HEK293 (cell line): ENCODE results near the gene KYAT1.

Experiments used
- CTCF ChIA-PET: fragments of 350-600 bp; formaldehyde crosslinking; extraction: SDS; loops from one replicate; lab custom pipeline; 2021; ENCODE audit warnings: antibody characterized with exemption; lab: Yijun Ruan, JAX
- POLR2A ChIA-PET: fragments of 300-600 bp; formaldehyde crosslinking; extraction: SDS; loops from one replicate; lab custom pipeline; 2020; ENCODE audit warnings: antibody characterized with exemption, inconsistent platforms; lab: Yijun Ruan, JAX
- H3K27ac ChIP-seq: fragments of 200-500 bp; sonication (Bioruptor generic); 2 replicates; pipeline ENCODE4 v1.5.1; 2014; ENCODE audit warnings: low read depth, low read length, control low read depth, inconsistent platforms; ENCODE audit errors: extremely low read depth
- H3K36me3 ChIP-seq, 2 experiments: fragments of 200-500 bp in 1 of 2; sonication (Bioruptor generic) in 1 of 2; 1 replicate in 1 of 2; 2 replicates in 1 of 2; pipeline ENCODE4 v1.5.1; 2014 to 2017; ENCODE audit warnings: inconsistent platforms in 2 of 2, low read length in 2 of 2; ENCODE audit not compliant: control insufficient read depth in 2 of 2, insufficient read depth in 1 of 2
- H3K4me1 ChIP-seq: fragments of 200-500 bp; sonication (Bioruptor generic); 2 replicates; pipeline ENCODE4 v1.5.1; 2014; ENCODE audit warnings: mild to moderate bottlenecking, low read length, inconsistent platforms; ENCODE audit not compliant: control insufficient read depth, insufficient read depth
- H3K4me3 ChIP-seq: 2 replicates; pipeline ENCODE4 v1.5.1; 2011; ENCODE audit warnings: low read depth, mild to moderate bottlenecking, control low read depth, low read length, moderate library complexity
- H3K9me3 ChIP-seq: fragments of 200-500 bp; sonication (Bioruptor generic); 2 replicates; pipeline ENCODE4 v1.5.1; 2014; ENCODE audit warnings: low read depth, low read length, inconsistent platforms; ENCODE audit not compliant: control insufficient read depth, insufficient read depth
- FEZF1 ChIP-seq: fragments of 450-650 bp; formaldehyde crosslinking; IDR thresholded peaks from 2 replicates; pipeline ENCODE4 v1.5.1; 2016; ENCODE audit warnings: missing biosample characterization, missing genetic modification characterization
- GLI2 ChIP-seq: fragments of 450-650 bp; formaldehyde crosslinking; IDR thresholded peaks from 2 replicates; pipeline ENCODE4; 2017; ENCODE audit warnings: missing biosample characterization, missing genetic modification characterization, low read depth, borderline replicate concordance
- GLIS2 ChIP-seq: fragments of 450-650 bp; formaldehyde crosslinking; IDR thresholded peaks from 2 replicates; pipeline ENCODE4 v1.5.1; 2016; ENCODE audit warnings: missing biosample characterization, missing genetic modification characterization
- OSR2 ChIP-seq: fragments of 450-650 bp; formaldehyde crosslinking; IDR thresholded peaks from 2 replicates; pipeline ENCODE4 v1.5.1; 2016; ENCODE audit warnings: missing biosample characterization, missing genetic modification characterization
- ZBTB10 ChIP-seq: fragments of 450-650 bp; formaldehyde crosslinking; IDR thresholded peaks from 2 replicates; pipeline ENCODE4 v1.5.1; 2016; ENCODE audit warnings: missing biosample characterization, missing genetic modification characterization
- ZBTB11 ChIP-seq: fragments of 450-650 bp; formaldehyde crosslinking; conservative IDR thresholded peaks from 2 replicates; pipeline ENCODE4 v1.5.1; 2016; ENCODE audit warnings: low read depth, missing biosample characterization, missing genetic modification characterization
- ZBTB21 ChIP-seq: fragments of 450-650 bp; formaldehyde crosslinking; IDR thresholded peaks from 2 replicates; pipeline ENCODE4 v1.5.1; 2017; ENCODE audit warnings: missing biosample characterization, missing genetic modification characterization
- ZFHX2 ChIP-seq: fragments of 450-650 bp; formaldehyde crosslinking; conservative IDR thresholded peaks from 2 replicates; pipeline ENCODE4 v1.5.1; 2016; ENCODE audit warnings: missing biosample characterization, missing genetic modification characterization
- ZNF112 ChIP-seq: fragments of 450-650 bp; formaldehyde crosslinking; IDR thresholded peaks from 2 replicates; pipeline ENCODE4 v1.5.0; 2017; ENCODE audit warnings: missing biosample characterization, missing genetic modification characterization
- ZNF114 ChIP-seq: fragments of 450-650 bp; formaldehyde crosslinking; IDR thresholded peaks from 2 replicates; pipeline ENCODE4 v1.5.0; 2017; ENCODE audit warnings: missing biosample characterization, missing genetic modification characterization
- ZNF175 ChIP-seq: fragments of 450-650 bp; formaldehyde crosslinking; IDR thresholded peaks from 2 replicates; pipeline ENCODE4 v1.5.1; 2016; ENCODE audit warnings: missing biosample characterization, missing genetic modification characterization
- ZNF24 ChIP-seq: fragments of 450-650 bp; formaldehyde crosslinking; IDR thresholded peaks from 2 replicates; pipeline ENCODE4 v1.5.1; 2016; ENCODE audit warnings: missing biosample characterization, missing genetic modification characterization
- ZNF274 ChIP-seq, 2 experiments: fragments of 200-500 bp in 1 of 2; fragments of 450-650 bp in 1 of 2; sonication (Bioruptor generic) in 1 of 2; formaldehyde crosslinking in 1 of 2; IDR thresholded peaks; 2 replicates each; pipeline versions ENCODE4 v1.5.1 to v1.6.1; 2014 to 2016; ENCODE audit warnings: borderline replicate concordance in 1 of 2, inconsistent platforms in 1 of 2, low read length in 1 of 2, missing biosample characterization in 1 of 2, missing genetic modification characterization in 1 of 2
- ZNF311 ChIP-seq: fragments of 450-650 bp; formaldehyde crosslinking; IDR thresholded peaks from 2 replicates; pipeline ENCODE4 v1.5.1; 2017; ENCODE audit warnings: missing biosample characterization, missing genetic modification characterization, borderline replicate concordance
- ZNF362 ChIP-seq: fragments of 450-650 bp; formaldehyde crosslinking; IDR thresholded peaks from 2 replicates; pipeline ENCODE4 v1.5.1; 2016; ENCODE audit warnings: missing biosample characterization, missing genetic modification characterization
- ZNF391 ChIP-seq: fragments of 450-650 bp; formaldehyde crosslinking; IDR thresholded peaks from 2 replicates; pipeline ENCODE4 v1.5.1; 2016; ENCODE audit warnings: low read depth, missing biosample characterization, missing genetic modification characterization, borderline replicate concordance
- ZNF426 ChIP-seq: fragments of 450-650 bp; formaldehyde crosslinking; IDR thresholded peaks from 2 replicates; pipeline ENCODE4 v1.5.1; 2017; ENCODE audit warnings: missing biosample characterization, missing genetic modification characterization, mild to moderate bottlenecking, inconsistent platforms, moderate library complexity
- ZNF521 ChIP-seq: fragments of 450-650 bp; formaldehyde crosslinking; IDR thresholded peaks from 2 replicates; pipeline ENCODE4 v1.5.1; 2017; ENCODE audit warnings: missing biosample characterization, mild to moderate bottlenecking, missing genetic modification characterization
- ZNF558 ChIP-seq: fragments of 450-650 bp; formaldehyde crosslinking; IDR thresholded peaks from 2 replicates; pipeline ENCODE4 v1.5.1; 2016; ENCODE audit warnings: missing biosample characterization, missing genetic modification characterization
- ZNF626 ChIP-seq: fragments of 450-650 bp; sonication (Bioruptor Pico); formaldehyde crosslinking; IDR thresholded peaks from 2 replicates; pipeline ENCODE4 v1.5.1; 2018; ENCODE audit warnings: missing biosample characterization, missing genetic modification characterization, inconsistent platforms
- ZNF639 ChIP-seq: fragments of 450-650 bp; formaldehyde crosslinking; IDR thresholded peaks from 2 replicates; pipeline ENCODE4 v1.5.1; 2016; ENCODE audit warnings: missing biosample characterization, missing genetic modification characterization
- ZNF658 ChIP-seq: fragments of 450-650 bp; formaldehyde crosslinking; IDR thresholded peaks from 2 replicates; pipeline ENCODE4; 2016; ENCODE audit warnings: missing biosample characterization, missing genetic modification characterization
- ZNF701 ChIP-seq: fragments of 450-650 bp; formaldehyde crosslinking; IDR thresholded peaks from 2 replicates; pipeline ENCODE4 v1.5.1; 2016; ENCODE audit warnings: missing biosample characterization, missing genetic modification characterization
- ZNF747 ChIP-seq: fragments of 450-650 bp; formaldehyde crosslinking; IDR thresholded peaks from 2 replicates; pipeline ENCODE4 v1.5.1; 2016; ENCODE audit warnings: missing biosample characterization, missing genetic modification characterization
- ZNF76 ChIP-seq: fragments of 450-650 bp; formaldehyde crosslinking; IDR thresholded peaks from 2 replicates; pipeline ENCODE4; 2016; ENCODE audit warnings: low read depth, missing biosample characterization, missing genetic modification characterization, borderline replicate concordance
- ZNF791 ChIP-seq: fragments of 450-650 bp; formaldehyde crosslinking; IDR thresholded peaks from 2 replicates; pipeline ENCODE4 v1.5.1; 2016; ENCODE audit warnings: missing biosample characterization, missing genetic modification characterization
- ZNF792 ChIP-seq: fragments of 450-650 bp; formaldehyde crosslinking; IDR thresholded peaks from 2 replicates; pipeline ENCODE4 v1.5.1; 2016; ENCODE audit warnings: missing biosample characterization, missing genetic modification characterization
- ZSCAN18 ChIP-seq: fragments of 450-650 bp; formaldehyde crosslinking; IDR thresholded peaks from 2 replicates; pipeline ENCODE4 v1.5.1; 2016; ENCODE audit warnings: missing biosample characterization, missing genetic modification characterization

The KYAT1 gene

GRCh38 chr9:128903871-128904620 is 22.3 kb upstream of the KYAT1 start:
- POLR2A ChIA-PET = interaction anchor here (0.6 to 0.9 kb wide), 2 partner anchors 8 to 14 kb away, joined by 3 to 4 read pairs; no protein-coding TSS in a partner anchor
- Histone ChIP-seq H3K9me3 (no peaks in the 10 kb centered on the region), H3K4me1 (no peaks in the 10 kb centered on the region), H3K27ac (no peak overlapping the region), H3K4me3 (no peak overlapping the region), H3K36me3 (peaks cover 0 to 32% of the 10 kb centered on the region in 2 experiments; a peak in 1 of 3 replicates)
- CTCF ChIA-PET = interaction anchor here (0.6 kb wide), 1 partner anchor 114 kb away, joined by 3 read pairs; no protein-coding TSS in a partner anchor
- TF ChIP-seq ZNF114 (no peak), ZNF175 (no peak), ZNF391 (tag by site-specific recombination) (no peak), ZBTB10 (tag by site-specific recombination) (no peak), ZNF701 (tag by site-specific recombination) (no peak), ZNF658 (tag by site-specific recombination) (no peak), ZNF791 (tag by site-specific recombination) (no peak), ZSCAN18 (no peak), ZNF747 (tag by site-specific recombination) (no peak), ZNF274 (IDR thresholded peaks at IDR 0.05; ENCODE audit: low read length) (no peak), ZNF274 (tag by site-specific recombination; IDR thresholded peaks at IDR 0.05; ENCODE audit: borderline replicate concordance) (no peak), GLI2 (tag by site-specific recombination) (no peak), ZNF558 (no peak), ZNF792 (no peak), ZBTB21 (no peak), ZBTB11 (tag by site-specific recombination) (no peak), OSR2 (tag by site-specific recombination) (peak; percentile 27; the same call in 1 of the 2 replicates), ZNF426 (tag by site-specific recombination) (no peak), ZNF639 (tag by site-specific recombination) (peak; percentile 61; the same call in 1 of the 2 replicates), ZFHX2 (tag by site-specific recombination) (0 out of 2 replicates have a peak, but pooled peaks have one; percentile 7), ZNF112 (tag by site-specific recombination) (no peak), GLIS2 (no peak), ZNF24 (no peak), FEZF1 (no peak), ZNF311 (tag by site-specific recombination) (no peak), ZNF362 (peak; percentile 81), ZNF521 (no peak), ZNF626 (tag by site-specific recombination) (no peak), ZNF76 (tag by site-specific recombination) (no peak)
